ENCODE data around the gene RPS19. TPM values are rescaled to one million over a fixed set of nuclear protein-coding genes. Genes with fewer than 3 reads are reported as not detected.

RPS19 gene
- total RNA-seq, 2 donors from 2014 or later = 2,321 to 2,418 TPM

DNA sequence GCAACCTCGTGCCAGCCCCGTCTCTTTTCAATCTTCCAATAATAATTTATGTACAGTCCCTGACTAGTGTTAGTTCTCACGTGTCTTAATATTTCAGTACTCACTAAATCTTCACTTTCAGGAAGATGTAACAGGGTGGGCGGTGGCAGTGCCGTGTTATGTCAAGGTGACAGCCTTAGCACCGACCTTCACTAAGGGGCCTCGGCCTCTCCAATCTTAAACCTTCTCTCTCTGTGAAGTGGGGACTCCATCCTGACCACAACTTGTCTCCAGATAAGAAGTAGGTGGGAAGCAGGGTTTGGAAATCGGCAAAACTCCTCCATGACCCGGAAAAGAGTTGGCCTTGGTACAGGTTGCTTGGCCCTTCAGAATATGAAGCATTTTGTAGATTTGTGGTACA, 1.8 kb downstream of the RPS19 start:
- WGBS, 2 experiments (ENCODE audit: insufficient coverage in 1 of 2, insufficient read length in 1 of 2) = 98 to 99% methylated on average over 7 to 9 of the region's 9 CpGs
- no peak for DNase-seq
- H3K4me1 Mint-ChIP-seq = peaks cover 29% of the 10 kb centered on the region
- no peaks in the 10 kb centered on the region for H3K9me3 Mint-ChIP-seq
- H3K27me3 ChIP-seq (ENCODE audit: control insufficient read depth, insufficient read depth, low read length, poor library complexity, severe bottlenecking) = no peaks in the 10 kb centered on the region
- H3K27ac ChIP-seq (ENCODE audit: low read depth, low read length) = no peak overlapping the region
- peaks cover 4% of the 10 kb centered on the region for H3K27me3 Mint-ChIP-seq (ENCODE audit: insufficient read depth)
- peaks cover 57% of the 10 kb centered on the region for H3K36me3 Mint-ChIP-seq (ENCODE audit: low read depth)
- peak overlapping the region; percentile 99 for H3K9ac ChIP-seq (ENCODE audit: extremely low read depth, low read length, poor library complexity, severe bottlenecking)
- TF ChIP-seq, protein P1, sequence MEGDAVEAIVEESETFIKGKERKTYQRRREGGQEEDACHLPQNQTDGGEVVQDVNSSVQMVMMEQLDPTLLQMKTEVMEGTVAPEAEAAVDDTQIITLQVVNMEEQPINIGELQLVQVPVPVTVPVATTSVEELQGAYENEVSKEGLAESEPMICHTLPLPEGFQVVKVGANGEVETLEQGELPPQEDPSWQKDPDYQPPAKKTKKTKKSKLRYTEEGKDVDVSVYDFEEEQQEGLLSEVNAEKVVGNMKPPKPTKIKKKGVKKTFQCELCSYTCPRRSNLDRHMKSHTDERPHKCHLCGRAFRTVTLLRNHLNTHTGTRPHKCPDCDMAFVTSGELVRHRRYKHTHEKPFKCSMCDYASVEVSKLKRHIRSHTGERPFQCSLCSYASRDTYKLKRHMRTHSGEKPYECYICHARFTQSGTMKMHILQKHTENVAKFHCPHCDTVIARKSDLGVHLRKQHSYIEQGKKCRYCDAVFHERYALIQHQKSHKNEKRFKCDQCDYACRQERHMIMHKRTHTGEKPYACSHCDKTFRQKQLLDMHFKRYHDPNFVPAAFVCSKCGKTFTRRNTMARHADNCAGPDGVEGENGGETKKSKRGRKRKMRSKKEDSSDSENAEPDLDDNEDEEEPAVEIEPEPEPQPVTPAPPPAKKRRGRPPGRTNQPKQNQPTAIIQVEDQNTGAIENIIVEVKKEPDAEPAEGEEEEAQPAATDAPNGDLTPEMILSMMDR (conservative IDR thresholded peaks at IDR 0.05) = no peak
- H3K9me3 ChIP-seq (ENCODE audit: control insufficient read depth, low read length) = no peaks in the 10 kb centered on the region
- peak overlapping the region; percentile 98 for H3K4me3 ChIP-seq (ENCODE audit: low read length)
- peaks cover 57% of the 10 kb centered on the region for H3K36me3 ChIP-seq (ENCODE audit: control insufficient read depth, insufficient read depth, low read length)
- peak overlapping the region; percentile 81 for H3K4me3 Mint-ChIP-seq
- peaks cover 28% of the 10 kb centered on the region for H3K4me1 ChIP-seq (ENCODE audit: control insufficient read depth, insufficient read depth, low read length)
- H3K27ac Mint-ChIP-seq = peak overlapping the region; percentile 97

DNA sequence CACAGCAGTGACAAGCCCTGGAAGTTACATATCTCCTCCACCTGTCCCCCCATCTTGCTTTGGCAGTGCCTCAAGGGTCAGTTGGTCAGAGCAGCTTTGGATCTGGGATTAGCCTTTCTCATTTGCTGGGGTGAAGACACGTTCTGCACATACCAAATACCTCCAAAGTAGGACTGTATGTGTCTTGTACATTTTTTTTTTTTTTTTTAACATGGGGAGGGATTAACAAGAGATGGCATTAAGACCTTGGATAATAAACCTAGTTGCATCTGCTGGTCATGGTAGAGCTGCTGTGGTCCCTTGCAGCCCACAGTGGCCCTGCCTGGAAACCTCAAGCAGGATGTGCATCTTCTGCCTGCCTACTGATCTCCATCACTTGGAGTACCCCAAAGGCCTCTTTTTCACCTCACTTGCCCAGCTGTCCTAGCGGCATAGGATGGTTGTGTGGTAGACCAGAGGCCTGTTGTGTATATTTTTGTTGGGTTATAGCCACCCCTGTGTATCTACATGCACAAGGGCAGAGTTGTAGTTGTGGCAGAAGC, 2.5 kb downstream of the RPS19 start:
- H3K4me1 ChIP-seq (ENCODE audit: control insufficient read depth, insufficient read depth, low read length) = peaks cover 28% of the 10 kb centered on the region
- peaks cover 29% of the 10 kb centered on the region for H3K4me1 Mint-ChIP-seq
- H3K27me3 ChIP-seq (ENCODE audit: control insufficient read depth, insufficient read depth, low read length, poor library complexity, severe bottlenecking) = no peaks in the 10 kb centered on the region
- H3K27ac Mint-ChIP-seq = no peak overlapping the region
- 96% methylated on average over 2 of the region's 2 CpGs; no CpG with 5 or more reads in 1 of the 2 experiments for WGBS, 2 experiments (ENCODE audit: insufficient coverage in 1 of 2, insufficient read length in 1 of 2)
- peak overlapping the region; percentile 99 for H3K9ac ChIP-seq (ENCODE audit: extremely low read depth, low read length, poor library complexity, severe bottlenecking)
- H3K4me3 ChIP-seq (ENCODE audit: low read length) = peak overlapping the region; percentile 98
- no peaks in the 10 kb centered on the region for H3K27me3 Mint-ChIP-seq (ENCODE audit: insufficient read depth)
- H3K4me3 Mint-ChIP-seq = peak overlapping the region; percentile 81
- no peaks in the 10 kb centered on the region for H3K9me3 ChIP-seq (ENCODE audit: control insufficient read depth, low read length)
- H3K36me3 ChIP-seq (ENCODE audit: control insufficient read depth, insufficient read depth, low read length) = peaks cover 63% of the 10 kb centered on the region
- TF ChIP-seq, protein P1 (conservative IDR thresholded peaks at IDR 0.05) = no peak
- H3K9me3 Mint-ChIP-seq = no peaks in the 10 kb centered on the region
- H3K36me3 Mint-ChIP-seq (ENCODE audit: low read depth) = peaks cover 58% of the 10 kb centered on the region
- no peak overlapping the region for H3K27ac ChIP-seq (ENCODE audit: low read depth, low read length)
- no peak for DNase-seq

DNA sequence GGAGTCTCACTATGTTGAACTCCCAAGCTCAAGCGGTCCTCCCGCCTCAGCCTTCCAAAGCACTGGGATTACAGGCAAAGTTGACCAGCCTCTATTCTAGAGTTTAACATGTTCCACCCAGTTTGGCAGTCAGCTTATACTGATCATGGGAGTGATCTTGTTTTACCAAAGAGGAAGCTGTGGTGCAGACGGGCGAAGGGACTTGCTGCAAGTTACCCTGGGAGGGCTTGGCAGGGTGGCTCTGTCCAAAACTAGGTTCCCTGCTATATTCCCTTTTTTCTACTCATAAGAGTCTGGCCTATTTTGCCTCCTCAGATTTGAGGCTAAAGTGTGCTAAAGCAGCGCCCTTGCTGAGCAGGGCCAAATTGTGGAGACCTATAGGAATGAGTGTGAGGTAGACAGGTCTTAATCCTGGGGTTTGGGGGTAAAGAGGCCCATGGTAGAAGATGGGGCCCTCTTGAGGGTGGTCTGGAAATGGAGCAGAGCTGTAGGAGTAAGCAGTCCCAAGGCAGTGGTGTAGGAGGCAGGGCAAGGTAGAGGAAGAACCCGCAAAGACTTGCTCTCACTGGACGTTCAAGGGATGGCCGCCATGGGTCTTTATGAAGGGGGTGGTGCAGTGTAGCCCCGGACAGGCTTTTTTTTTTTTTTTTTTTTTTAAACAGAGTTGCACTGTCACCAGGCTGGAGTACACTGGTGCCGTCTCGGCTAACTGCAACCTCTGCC, 3.3 kb downstream of the RPS19 start:
- Mint-ChIP-seq H3K4me3 (peak overlapping the region; percentile 81), H3K36me3 (ENCODE audit: low read depth) (peaks cover 67% of the 10 kb centered on the region), H3K27me3 (ENCODE audit: insufficient read depth) (no peaks in the 10 kb centered on the region), H3K9me3 (no peaks in the 10 kb centered on the region), H3K27ac (peak overlapping the region; percentile 92), H3K4me1 (peaks cover 37% of the 10 kb centered on the region)
- peaks cover 72% of the 10 kb centered on the region for H3K36me3 ChIP-seq (ENCODE audit: control insufficient read depth, insufficient read depth, low read length)
- TF ChIP-seq, protein P1 (conservative IDR thresholded peaks at IDR 0.05) = no peak
- peak overlapping the region; percentile 98 for H3K4me3 ChIP-seq (ENCODE audit: low read length)
- no peaks in the 10 kb centered on the region for H3K9me3 ChIP-seq (ENCODE audit: control insufficient read depth, low read length)
- H3K4me1 ChIP-seq (ENCODE audit: control insufficient read depth, insufficient read depth, low read length) = peaks cover 28% of the 10 kb centered on the region
- WGBS, 2 experiments (ENCODE audit: insufficient coverage in 1 of 2, insufficient read length in 1 of 2) = 93 to 94% methylated on average over 10 to 11 of the region's 11 CpGs
- no peak overlapping the region for H3K27ac ChIP-seq (ENCODE audit: low read depth, low read length)
- no peak for DNase-seq
- H3K9ac ChIP-seq (ENCODE audit: extremely low read depth, low read length, poor library complexity, severe bottlenecking) = no peak overlapping the region
- H3K27me3 ChIP-seq (ENCODE audit: control insufficient read depth, insufficient read depth, low read length, poor library complexity, severe bottlenecking) = no peaks in the 10 kb centered on the region

Measured in endodermal cell (in vitro differentiated cells).